Caco-2 (cell line): ENCODE measurements around the gene ZDBF2. TPM values are rescaled to one million over a fixed set of nuclear protein-coding genes. Genes with fewer than 3 reads are reported as not detected.

Source experiments
- BruUV-seq: library from RNA; stranded (reverse); fragments of 400-500 nt; replicated peaks from 2 replicates; lab custom pipeline; 2021; lab: Mats Ljungman, UMichigan
- CTCF ChIA-PET: fragments of 300-600 bp; sonication (Branson Sonifier 250); formaldehyde crosslinking; loops from one replicate; lab custom pipeline; 2022; ENCODE audit warnings: antibody characterized with exemption; lab: Charles Lee
- POLR2A ChIA-PET: fragments of 300-600 bp; sonication (Branson Sonifier 250); formaldehyde crosslinking; loops from one replicate; lab custom pipeline; 2022; ENCODE audit warnings: antibody characterized with exemption; lab: Charles Lee
- DNase-seq, 2 experiments: peaks; one replicate each; pipeline versions ENCODE4 v3.0.0 to v3.0.0-alpha.2; 2020 to 2022
- H3K27me3 ChIP-seq: replicated peaks from 2 replicates; pipeline ENCODE4 v1.6.0; 2011; ENCODE audit warnings: low read length; ENCODE audit not compliant: control insufficient read depth, insufficient read depth
- H3K36me3 ChIP-seq: 2 replicates; pipeline ENCODE4 v1.5.1; 2011; ENCODE audit warnings: low read length; ENCODE audit not compliant: control insufficient read depth, insufficient read depth
- H3K4me1 ChIP-seq: fragments of 250-450 bp; sonication (Bioruptor Pico); 2 replicates; pipeline ENCODE4 v1.5.1; 2020; ENCODE audit warnings: mild to moderate bottlenecking
- H3K4me3 ChIP-seq: 2 replicates; pipeline ENCODE4 v1.5.1; 2011; ENCODE audit warnings: low read depth, mild to moderate bottlenecking, control low read depth, low read length
- H3K9me3 ChIP-seq: fragments of 250-450 bp; sonication (Bioruptor Pico); 2 replicates; pipeline ENCODE4 v1.5.1; 2020; ENCODE audit warnings: mild to moderate bottlenecking, moderate library complexity
- H3K27ac Mint-ChIP-seq: one replicate; pipeline ENCODE4 v1.8.0; 2022; ENCODE audit warnings: mixed read lengths; ENCODE audit not compliant: unreplicated experiment
- H3K27me3 Mint-ChIP-seq: one replicate; pipeline ENCODE4 v1.8.0; 2022; ENCODE audit warnings: mixed read lengths; ENCODE audit not compliant: insufficient read depth, unreplicated experiment
- H3K36me3 Mint-ChIP-seq: one replicate; pipeline ENCODE4 v1.8.0; 2022; ENCODE audit warnings: mild to moderate bottlenecking, mixed read lengths; ENCODE audit not compliant: insufficient read depth, unreplicated experiment
- H3K4me1 Mint-ChIP-seq: one replicate; pipeline ENCODE4 v1.8.0; 2022; ENCODE audit warnings: low read depth, mixed read lengths; ENCODE audit not compliant: unreplicated experiment
- H3K4me3 Mint-ChIP-seq: one replicate; pipeline ENCODE4 v1.8.0; 2022; ENCODE audit warnings: mild to moderate bottlenecking, moderate library complexity, mixed read lengths; ENCODE audit not compliant: unreplicated experiment
- H3K9me3 Mint-ChIP-seq: one replicate; pipeline ENCODE4 v1.8.0; 2022; ENCODE audit warnings: mixed read lengths; ENCODE audit not compliant: unreplicated experiment
- CTCF ChIP-seq, 2 experiments: fragments of 200-600 bp in 1 of 2; IDR thresholded peaks; 1 replicate in 1 of 2; 2 replicates in 1 of 2; pipeline versions ENCODE4 v1.5.1 to v1.8.0; 2011 to 2022; ENCODE audit warnings: antibody characterized with exemption in 1 of 2, control low read depth in 1 of 2, inconsistent platforms in 1 of 2, low read depth in 1 of 2, low read length in 1 of 2, mild to moderate bottlenecking in 1 of 2, moderate library complexity in 1 of 2; ENCODE audit not compliant: insufficient read depth in 1 of 2, severe bottlenecking in 1 of 2, unreplicated experiment in 1 of 2
- intact Hi-C: fragments of 100-400 bp; cut with micrococcal nuclease; formaldehyde crosslinking; loops from one replicate; pipeline ENCODE4 v1.10.0; 2022; ENCODE audit not compliant: unreplicated experiment
- total RNA-seq: library from RNA; stranded (reverse); gene quantifications from 2 replicates; pipeline ENCODE4 v1.2.3, GENCODE V29; 2022

The ZDBF2 gene
- total RNA-seq, 1 experiment from 2014 or later, result 6.5 TPM

DNA sequence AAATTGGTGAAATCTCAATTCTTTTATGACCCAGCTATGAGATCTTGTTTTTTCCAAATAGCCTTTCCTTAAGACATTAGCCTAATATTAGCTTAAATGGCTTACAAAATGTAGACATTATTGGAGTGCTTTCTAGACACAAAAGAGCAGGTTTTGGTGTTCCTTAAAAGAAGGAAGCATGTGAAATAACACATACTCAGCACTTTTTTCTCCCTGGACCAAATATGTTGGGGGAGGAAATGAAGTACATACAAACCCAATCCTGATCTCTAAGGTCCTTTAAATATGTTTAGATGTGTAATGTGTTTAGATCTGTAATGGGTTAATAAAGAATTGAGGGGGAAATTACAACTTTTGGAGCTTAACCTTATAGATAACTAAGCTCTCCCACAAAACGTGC lies 3.4 kb upstream of the ZDBF2 start:
- Histone ChIP-seq H3K36me3 (no peaks in the 10 kb centered on the region), H3K27me3 (no peaks in the 10 kb centered on the region), H3K9me3 (no peaks in the 10 kb centered on the region), H3K4me3 (no peak overlapping the region), H3K4me1 (no peaks in the 10 kb centered on the region)
- ChIA-PET CTCF (no interaction called here), POLR2A (no interaction called here)
- H3K4me1 Mint-ChIP-seq, result peaks cover 7% of the 10 kb centered on the region
- no peak for DNase-seq
- intact Hi-C loops, result no loop called here
- H3K27me3 Mint-ChIP-seq, result peaks cover 23% of the 10 kb centered on the region
- H3K27ac Mint-ChIP-seq, result no peak overlapping the region
- H3K9me3 Mint-ChIP-seq, result no peaks in the 10 kb centered on the region
- no peaks in the 10 kb centered on the region for H3K36me3 Mint-ChIP-seq
- no peak overlapping the region for H3K4me3 Mint-ChIP-seq
- TF ChIP-seq CTCF (IDR thresholded peaks at IDR 0.05; ENCODE audit: insufficient read depth in 1 of 2, low read depth in 1 of 2, low read length in 1 of 2, severe bottlenecking in 1 of 2, unreplicated experiment in 1 of 2), result no peak
- no TSS peak for BruUV-seq

GRCh38 chr2:206273905-206274304 lies 558 bp upstream of the ZDBF2 start:
- H3K4me3 ChIP-seq, result peak overlapping the region; percentile 82
- no peaks in the 10 kb centered on the region for H3K36me3 ChIP-seq
- DNase-seq, result no peak
- TSS peak; percentile 71 for BruUV-seq
- Mint-ChIP-seq H3K27ac (peak overlapping the region; percentile 79), H3K27me3 (peaks cover 23% of the 10 kb centered on the region), H3K4me3 (peak overlapping the region; percentile 80), H3K4me1 (peaks cover 7% of the 10 kb centered on the region), H3K9me3 (no peaks in the 10 kb centered on the region), H3K36me3 (no peaks in the 10 kb centered on the region)
- H3K4me1 ChIP-seq, result no peaks in the 10 kb centered on the region
- no peak for TF ChIP-seq CTCF (IDR thresholded peaks at IDR 0.05; ENCODE audit: insufficient read depth in 1 of 2, low read depth in 1 of 2, low read length in 1 of 2, severe bottlenecking in 1 of 2, unreplicated experiment in 1 of 2)
- CTCF ChIA-PET, result interaction anchor here (0.6 kb wide), 1 partner anchor 183 kb away, joined by 3 read pairs; no protein-coding TSS in a partner anchor
- intact Hi-C loops, result no loop called here
- H3K9me3 ChIP-seq, result no peaks in the 10 kb centered on the region
- POLR2A ChIA-PET, result interaction anchor here (0.5 kb wide), 1 partner anchor 116 kb away, joined by 5 read pairs; no protein-coding TSS in a partner anchor
- H3K27me3 ChIP-seq, result no peaks in the 10 kb centered on the region

DNA sequence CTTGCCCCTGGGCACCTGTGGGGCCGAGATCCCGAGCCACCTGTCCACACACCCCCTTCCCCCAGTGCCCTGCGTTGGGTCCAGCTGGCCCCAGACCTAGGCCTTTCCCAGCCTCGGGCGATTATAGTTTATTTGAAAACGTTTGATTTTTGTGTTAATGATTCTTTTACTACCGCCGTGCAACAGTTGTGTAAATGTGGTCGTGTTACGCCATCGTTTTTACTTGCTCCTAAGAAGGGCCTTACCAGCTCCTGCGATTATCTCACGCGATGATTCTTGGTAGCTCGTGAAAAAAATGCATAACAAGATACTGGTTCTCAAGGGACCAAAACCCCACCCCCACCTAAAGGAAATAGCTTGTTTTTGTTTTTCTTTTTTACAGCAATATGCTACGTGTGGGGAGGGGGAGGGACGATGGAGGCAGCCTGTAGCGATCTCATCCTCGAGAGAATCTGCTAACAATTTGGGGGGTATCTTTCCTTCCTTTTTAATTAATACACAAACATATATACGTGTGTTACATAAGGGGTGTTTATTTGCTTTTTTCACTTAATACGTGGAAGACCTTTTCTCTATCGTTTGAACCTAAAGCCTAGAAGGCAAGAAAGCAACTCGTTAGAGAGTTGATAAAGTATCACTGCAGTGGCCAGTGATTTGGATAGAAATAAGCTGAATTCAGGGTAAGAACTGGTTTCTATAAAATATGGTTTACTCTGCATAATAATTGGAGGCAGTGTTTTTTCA lies 1.0 kb downstream of the ZDBF2 start:
- intact Hi-C loops, result loop anchor here (5.0 kb wide), 1 partner anchor 113 kb away; no protein-coding TSS in a partner anchor
- no peaks in the 10 kb centered on the region for H3K36me3 ChIP-seq
- DNase-seq, result no peak
- BruUV-seq, result TSS peak; percentile 55
- ChIA-PET CTCF (interaction anchor here (0.6 kb wide), 2 partner anchors 10 to 491 kb away, joined by 3 to 4 read pairs; no protein-coding TSS in a partner anchor), POLR2A (no interaction called here)
- Mint-ChIP-seq H3K27me3 (peaks cover 20% of the 10 kb centered on the region), H3K27ac (no peak overlapping the region), H3K9me3 (no peaks in the 10 kb centered on the region), H3K4me1 (peaks cover 7% of the 10 kb centered on the region), H3K4me3 (peak overlapping the region; percentile 80), H3K36me3 (no peaks in the 10 kb centered on the region)
- peak overlapping the region; percentile 82 for H3K4me3 ChIP-seq
- no peaks in the 10 kb centered on the region for H3K4me1 ChIP-seq
- H3K27me3 ChIP-seq, result no peaks in the 10 kb centered on the region
- H3K9me3 ChIP-seq, result no peaks in the 10 kb centered on the region
- no peak for TF ChIP-seq CTCF (IDR thresholded peaks at IDR 0.05; ENCODE audit: insufficient read depth in 1 of 2, low read depth in 1 of 2, low read length in 1 of 2, severe bottlenecking in 1 of 2, unreplicated experiment in 1 of 2)
